Neural progenitor cell (in vitro differentiated cells): ENCODE data around the gene LMO2. TPM values are rescaled to one million over a fixed set of nuclear protein-coding genes. Genes with fewer than 3 reads are reported as not detected.

Experiments
- DNase-seq: peaks from one replicate; pipeline ENCODE4 v3.0.0-alpha.2; 2016; ENCODE audit warnings: low spot score
- H2AFZ ChIP-seq: fragments of 200-600 bp; sonication (generic); replicated peaks from 2 replicates; pipeline ENCODE4 v1.6.1; 2016; ENCODE audit warnings: antibody characterized with exemption
- H3F3A ChIP-seq: fragments of 200-600 bp; sonication (generic); 2 replicates; pipeline ENCODE4 v1.6.1; 2016; ENCODE audit warnings: antibody characterized with exemption, low read depth
- H3K27ac ChIP-seq: fragments of 200-600 bp; sonication (generic); 2 replicates; pipeline ENCODE4 v1.5.1; 2016; ENCODE audit warnings: mild to moderate bottlenecking
- H3K27me3 ChIP-seq: fragments of 200-600 bp; sonication (generic); 2 replicates; pipeline ENCODE4 v1.6.1; 2016; ENCODE audit warnings: mild to moderate bottlenecking, moderate library complexity
- H3K36me3 ChIP-seq: fragments of 200-600 bp; sonication (generic); 2 replicates; pipeline ENCODE4 v1.5.1; 2016
- H3K4me1 ChIP-seq: fragments of 200-600 bp; sonication (generic); 2 replicates; pipeline ENCODE4 v1.6.1; 2016; ENCODE audit warnings: mixed run types
- H3K4me2 ChIP-seq: fragments of 200-600 bp; sonication (generic); 2 replicates; pipeline ENCODE4 v1.6.1; 2016
- H3K4me3 ChIP-seq: fragments of 200-600 bp; sonication (generic); 2 replicates; pipeline ENCODE4 v1.5.1; 2016
- H3K79me2 ChIP-seq: fragments of 200-600 bp; sonication (generic); 2 replicates; pipeline ENCODE4 v1.6.1; 2016; ENCODE audit warnings: low read depth
- H3K9ac ChIP-seq: fragments of 200-600 bp; sonication (generic); 2 replicates; pipeline ENCODE4 v1.6.1; 2016
- H3K9me3 ChIP-seq: fragments of 200-600 bp; sonication (generic); 2 replicates; pipeline ENCODE4 v1.5.1; 2016; ENCODE audit warnings: low read depth
- H4K20me1 ChIP-seq: fragments of 200-600 bp; sonication (generic); 2 replicates; pipeline ENCODE4 v1.6.1; 2016; ENCODE audit warnings: low read depth
- H3K27ac Mint-ChIP-seq: 3 replicates; pipeline ENCODE4 v1.8.0; 2021; ENCODE audit warnings: mixed read lengths
- H3K27me3 Mint-ChIP-seq: 2 replicates; pipeline ENCODE4 v1.8.0; 2022; ENCODE audit warnings: low read depth, mild to moderate bottlenecking, inconsistent platforms, moderate library complexity, mixed read lengths; ENCODE audit not compliant: insufficient read depth
- H3K36me3 Mint-ChIP-seq: 3 replicates; pipeline ENCODE4 v1.8.0; 2021; ENCODE audit warnings: mixed read lengths
- H3K4me1 Mint-ChIP-seq: 3 replicates; pipeline ENCODE4 v1.8.0; 2021; ENCODE audit warnings: mixed read lengths
- H3K4me3 Mint-ChIP-seq: 3 replicates; pipeline ENCODE4 v1.8.0; 2021; ENCODE audit warnings: mild to moderate bottlenecking, moderate library complexity, mixed read lengths
- H3K9me3 Mint-ChIP-seq: 3 replicates; pipeline ENCODE4 v1.8.0; 2020; ENCODE audit warnings: mixed read lengths
- CTCF ChIP-seq: fragments of 200-600 bp; sonication (generic); IDR thresholded peaks from 2 replicates; pipeline ENCODE4 v1.5.1; 2017; ENCODE audit warnings: antibody characterized with exemption, mild to moderate bottlenecking
- EZH2 ChIP-seq: fragments of 200-600 bp; sonication (generic); IDR thresholded peaks from 2 replicates; pipeline ENCODE4 v1.6.1; 2017; ENCODE audit warnings: antibody characterized with exemption, mild to moderate bottlenecking, moderate library complexity
- EZH2phosphoT487 ChIP-seq: fragments of 200-600 bp; sonication (generic); IDR thresholded peaks from 2 replicates; pipeline ENCODE4 v1.6.1; 2017; ENCODE audit warnings: antibody characterized with exemption
- total RNA-seq: library from RNA; depleted of rRNA; stranded (reverse); fragments of >200 nt; gene quantifications from 2 replicates; pipeline ENCODE4 v1.2.3, GENCODE V29; 2015; ENCODE audit warnings: low replicate concordance

LMO2 gene
- total RNA-seq, 1 donor from 2014 or later: 0.92 TPM

DNA sequence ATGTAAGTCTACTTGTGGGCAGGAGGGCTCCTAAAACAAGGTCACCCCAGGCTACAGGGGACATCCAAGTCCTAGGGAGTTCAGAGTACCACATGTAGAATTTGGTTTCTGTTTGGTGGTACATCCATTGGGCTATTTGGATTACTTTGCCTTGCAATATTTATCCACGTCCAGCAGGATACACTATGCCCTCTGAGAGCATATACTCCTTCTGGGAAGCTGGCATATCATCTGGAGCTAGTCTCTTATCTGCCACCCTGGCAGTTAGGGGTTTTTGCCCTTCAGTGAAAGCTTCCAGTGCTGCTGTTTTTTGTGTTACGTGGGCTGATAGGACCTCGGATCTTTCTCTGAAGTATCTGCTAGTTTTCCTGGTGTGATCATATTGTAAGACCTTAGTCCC lies 7.3 kb downstream of the LMO2 start:
- DNase-seq: no peak
- H3F3A ChIP-seq: no peaks in the 10 kb centered on the region
- no peak overlapping the region for H3K9ac ChIP-seq
- Mint-ChIP-seq H3K36me3 (no peaks in the 10 kb centered on the region), H3K27me3 (peaks cover 12% of the 10 kb centered on the region), H3K27ac (no peak overlapping the region), H3K4me3 (no peak overlapping the region), H3K4me1 (no peaks in the 10 kb centered on the region), H3K9me3 (no peaks in the 10 kb centered on the region)
- TF ChIP-seq EZH2: no peak
- TF ChIP-seq CTCF: no peak
- TF ChIP-seq EZH2phosphoT487: no peak
- H3K9me3 ChIP-seq: no peaks in the 10 kb centered on the region
- no peak overlapping the region for H3K27ac ChIP-seq
- H3K27me3 ChIP-seq: no peaks in the 10 kb centered on the region
- H2AFZ ChIP-seq: no peak overlapping the region
- H3K79me2 ChIP-seq: no peaks in the 10 kb centered on the region
- no peak overlapping the region for H3K4me3 ChIP-seq
- H3K4me2 ChIP-seq: no peak overlapping the region
- no peaks in the 10 kb centered on the region for H3K4me1 ChIP-seq
- no peaks in the 10 kb centered on the region for H3K36me3 ChIP-seq
- no peaks in the 10 kb centered on the region for H4K20me1 ChIP-seq

GRCh38 chr11:33884035-33884434 lies 7.8 kb downstream of the LMO2 start:
- H3K79me2 ChIP-seq: no peaks in the 10 kb centered on the region
- H3F3A ChIP-seq: no peaks in the 10 kb centered on the region
- no peak overlapping the region for H3K27ac Mint-ChIP-seq

GRCh38 chr11:33881651-33882503 lies 10.0 kb downstream of the LMO2 start:
- H3K4me3 ChIP-seq: no peak overlapping the region
- no peaks in the 10 kb centered on the region for H4K20me1 ChIP-seq
- no peak overlapping the region for H3K27ac Mint-ChIP-seq
- no peak overlapping the region for H2AFZ ChIP-seq
- H3K27me3 Mint-ChIP-seq: peaks cover 12% of the 10 kb centered on the region
- no peak overlapping the region for H3K4me3 Mint-ChIP-seq
- peaks cover 11% of the 10 kb centered on the region for H3K27me3 ChIP-seq
- no peaks in the 10 kb centered on the region for H3K79me2 ChIP-seq
- H3K4me1 Mint-ChIP-seq: no peaks in the 10 kb centered on the region
- H3F3A ChIP-seq: no peaks in the 10 kb centered on the region
- no peak overlapping the region for H3K27ac ChIP-seq
- H3K4me2 ChIP-seq: no peak overlapping the region
- TF ChIP-seq EZH2 (no peak), EZH2phosphoT487 (no peak), CTCF (no peak)
- H3K9ac ChIP-seq: no peak overlapping the region
- H3K9me3 ChIP-seq: no peaks in the 10 kb centered on the region
- H3K36me3 Mint-ChIP-seq: no peaks in the 10 kb centered on the region
- no peaks in the 10 kb centered on the region for H3K36me3 ChIP-seq
- no peaks in the 10 kb centered on the region for H3K9me3 Mint-ChIP-seq
- no peaks in the 10 kb centered on the region for H3K4me1 ChIP-seq
- DNase-seq: no peak

More at GRCh38 chr11:33884035-33884434, 7.8 kb downstream of the LMO2 start:
- TF ChIP-seq CTCF (no peak), EZH2 (no peak), EZH2phosphoT487 (no peak)
- no peak overlapping the region for H3K4me3 ChIP-seq
- H3K36me3 ChIP-seq: no peaks in the 10 kb centered on the region
- H3K4me1 ChIP-seq: no peaks in the 10 kb centered on the region
- Mint-ChIP-seq H3K4me1 (no peaks in the 10 kb centered on the region), H3K36me3 (no peaks in the 10 kb centered on the region), H3K9me3 (no peaks in the 10 kb centered on the region), H3K4me3 (no peak overlapping the region), H3K27me3 (peaks cover 12% of the 10 kb centered on the region)
- peaks cover 5% of the 10 kb centered on the region for H3K27me3 ChIP-seq
- no peak overlapping the region for H3K4me2 ChIP-seq
- DNase-seq: no peak
- H2AFZ ChIP-seq: no peak overlapping the region
- no peak overlapping the region for H3K9ac ChIP-seq
- H3K27ac ChIP-seq: no peak overlapping the region
- H4K20me1 ChIP-seq: no peaks in the 10 kb centered on the region
- no peaks in the 10 kb centered on the region for H3K9me3 ChIP-seq
